Spleen (tissue), 11 donors: Measurements from ENCODE around the gene ACY1. TPM values are rescaled to one million over a fixed set of nuclear protein-coding genes. Genes with fewer than 3 reads are reported as not detected.

Source experiments
- DNase-seq: peaks from one replicate; pipeline ENCODE4 v3.0.0-alpha.2; 2020
- H3K27ac ChIP-seq, 8 donors: fragments of 200-600 bp; sonication (generic) in 7 of 8; 1 replicate in 4 of 8; 2 replicates in 4 of 8; pipeline versions ENCODE4 v1.5.0 to v1.8.0; 2016 to 2021; ENCODE audit warnings: inconsistent platforms in 4 of 8, mild to moderate bottlenecking in 4 of 8, moderate library complexity in 1 of 8
- H3K27me3 ChIP-seq, 7 donors: fragments of 200-600 bp; sonication (generic) in 6 of 7; replicated peaks in 1 of 7; 1 replicate in 4 of 7; 2 replicates in 3 of 7; pipeline versions ENCODE4 v1.5.0 to v1.8.0; 2016 to 2021; ENCODE audit warnings: inconsistent platforms in 3 of 7, mild to moderate bottlenecking in 1 of 7
- H3K36me3 ChIP-seq, 6 donors: fragments of 200-600 bp; sonication (generic) in 5 of 6; 1 replicate in 4 of 6; 2 replicates in 2 of 6; pipeline versions ENCODE4 v1.5.0 to v1.8.0; 2016 to 2021; ENCODE audit warnings: inconsistent platforms in 2 of 6
- H3K4me1 ChIP-seq, 6 donors: fragments of 200-600 bp; sonication (generic) in 5 of 6; 1 replicate in 3 of 6; 2 replicates in 3 of 6; pipeline versions ENCODE4 v1.5.0 to v1.8.0; 2016 to 2021; ENCODE audit warnings: inconsistent platforms in 3 of 6
- H3K4me3 ChIP-seq, 8 donors: fragments of 200-600 bp; sonication (generic) in 7 of 8; 1 replicate in 4 of 8; 2 replicates in 4 of 8; pipeline versions ENCODE4 v1.5.0 to v1.8.0; 2016 to 2021; ENCODE audit warnings: inconsistent platforms in 4 of 8, mild to moderate bottlenecking in 4 of 8, moderate library complexity in 2 of 8
- H3K9me3 ChIP-seq, 8 donors: fragments of 200-600 bp; sonication (generic) in 7 of 8; 1 replicate in 4 of 8; 2 replicates in 4 of 8; pipeline versions ENCODE4 v1.5.0 to v1.8.0; 2016 to 2021; ENCODE audit warnings: inconsistent platforms in 4 of 8
- POLR2A ChIP-seq, 3 donors: fragments of 450-650 bp; IDR thresholded peaks; one replicate each; pipeline ENCODE4 v1.5.1; 2017; ENCODE audit warnings: antibody characterized with exemption in 3 of 3, mild to moderate bottlenecking in 1 of 3
- POLR2AphosphoS5 ChIP-seq, 3 donors: sonication (generic); formaldehyde crosslinking; IDR thresholded peaks; one replicate each; pipeline ENCODE4 v1.5.1; 2017; ENCODE audit warnings: antibody characterized with exemption in 3 of 3
- WGBS, 5 donors: extraction: QIAGEN DNeasy Blood & Tissue Kit in 3 of 5; methylation state at CpG; one replicate each; pipeline versions ENCODE4 v1.1.5 to v1.1.7; 2013 to 2018; 5-methylcytosine and 5-hydroxymethylcytosine counted together
- intact Hi-C: fragments of 100-400 bp; cut with DNase I; formaldehyde crosslinking; loops from one replicate; pipeline ENCODE4 v1.15.0; 2023; ENCODE audit warnings: low total_unique reads
- polyA plus RNA-seq, 3 donors: library from polyadenylated mRNA; stranded (reverse); fragments of 200-250 nt; gene quantifications; one replicate each; pipeline ENCODE4 v1.2.1, GENCODE V29; 2013
- total RNA-seq, 7 donors: library from RNA; depleted of rRNA in 3 of 7; stranded (reverse); fragments of >200 nt in 3 of 7; fragmentation: NEBNext Ultra II Directional in 4 of 7; extraction: Animal tissue kit (Norgen Biotek cat#: 25700) in 4 of 7; gene quantifications; one replicate each; pipeline versions ENCODE4 v1.1.0 to v1.2.1, GENCODE V29; 2016 to 2021
- TF ChIP-seq, protein P1 (sequence below), 11 experiments: fragments of 200-600 bp in 7 of 11; fragments of 450-650 bp in 4 of 11; sonication (generic) in 4 of 11; IDR thresholded peaks in 8 of 11; conservative IDR thresholded peaks in 3 of 11; 1 replicate in 7 of 11; 2 replicates in 4 of 11; pipeline versions ENCODE4 v1.4.0 to v1.8.0; 2016 to 2021; ENCODE audit warnings: antibody characterized with exemption in 11 of 11, inconsistent platforms in 4 of 11, mild to moderate bottlenecking in 1 of 11
- donor health status: healthy with polysubstance abuse.
- donor health status: DM: no; HTN: no; CAD: no; lungs with moderate emphysema.
- donor health status: DM: no; HTN: no; CAD: no.
- donor health status: Bipolar disorder and iron deficiency.
- donor health status: healthy.
- donor health status: DM: no; HTN: no; CAD: no.
- donor health status: DM: yes; HTN: yes; CAD: no.

Gene ACY1
- total and polyA plus RNA-seq, 10 donors = 16.7 to 31.1 (median 28.2) TPM

DNA sequence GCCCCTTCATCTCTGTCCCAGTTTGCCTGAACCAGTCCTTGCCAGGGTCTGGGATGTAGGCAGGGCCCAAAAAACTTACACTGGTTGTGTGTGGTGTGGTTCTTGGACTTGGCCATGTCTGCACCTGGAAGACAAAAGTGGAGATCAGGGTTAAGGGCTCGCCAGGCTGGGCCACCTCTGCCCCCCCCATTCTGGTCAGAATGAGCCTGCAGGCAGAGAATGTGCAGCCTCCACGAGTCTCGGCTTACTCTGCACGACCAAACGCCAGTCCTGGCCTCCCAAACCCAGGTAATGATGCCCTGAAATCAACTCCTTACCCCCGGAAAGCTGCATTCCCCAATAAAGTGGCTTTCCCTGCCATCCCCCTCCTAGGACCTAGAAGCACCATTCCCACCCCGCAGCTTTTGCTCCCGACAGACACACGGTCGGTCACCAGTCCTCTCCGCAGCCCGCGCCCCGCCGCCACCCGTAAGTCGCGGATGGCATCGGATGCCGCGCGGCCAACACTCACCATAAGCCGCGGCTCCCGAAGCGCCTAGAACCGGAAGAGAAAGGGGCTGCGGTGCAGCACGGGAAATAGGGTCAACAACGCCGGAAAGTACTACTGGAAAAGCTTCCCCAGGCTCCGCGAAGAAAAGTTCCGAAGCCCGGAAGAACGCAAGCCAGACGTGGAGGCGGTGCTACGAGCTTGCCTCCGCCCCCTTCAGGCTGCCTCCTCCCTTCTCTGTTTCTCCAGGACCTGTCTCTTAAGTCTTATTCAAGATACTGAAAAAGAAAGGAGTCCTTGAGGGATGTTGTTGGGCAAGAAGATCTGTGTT, 12.2 kb downstream of the ACY1 start, which contains the start of gene RPL29:
RPL29 (minus strand) TSS at position 550 of the 818 bp plus-strand sequence; CDS start at position 116, 434 bp downstream.
- WGBS, 5 donors = 0 to 1% (median 0%) methylated on average over 40 of the region's 40 CpGs

GRCh38 chr3:51997172-51997571, 13.8 kb downstream of the ACY1 start:
- H3K27me3 ChIP-seq = no peaks in the 10 kb centered on the region
- H3K27ac ChIP-seq = no peak overlapping the region
- TF ChIP-seq, protein P1, sequence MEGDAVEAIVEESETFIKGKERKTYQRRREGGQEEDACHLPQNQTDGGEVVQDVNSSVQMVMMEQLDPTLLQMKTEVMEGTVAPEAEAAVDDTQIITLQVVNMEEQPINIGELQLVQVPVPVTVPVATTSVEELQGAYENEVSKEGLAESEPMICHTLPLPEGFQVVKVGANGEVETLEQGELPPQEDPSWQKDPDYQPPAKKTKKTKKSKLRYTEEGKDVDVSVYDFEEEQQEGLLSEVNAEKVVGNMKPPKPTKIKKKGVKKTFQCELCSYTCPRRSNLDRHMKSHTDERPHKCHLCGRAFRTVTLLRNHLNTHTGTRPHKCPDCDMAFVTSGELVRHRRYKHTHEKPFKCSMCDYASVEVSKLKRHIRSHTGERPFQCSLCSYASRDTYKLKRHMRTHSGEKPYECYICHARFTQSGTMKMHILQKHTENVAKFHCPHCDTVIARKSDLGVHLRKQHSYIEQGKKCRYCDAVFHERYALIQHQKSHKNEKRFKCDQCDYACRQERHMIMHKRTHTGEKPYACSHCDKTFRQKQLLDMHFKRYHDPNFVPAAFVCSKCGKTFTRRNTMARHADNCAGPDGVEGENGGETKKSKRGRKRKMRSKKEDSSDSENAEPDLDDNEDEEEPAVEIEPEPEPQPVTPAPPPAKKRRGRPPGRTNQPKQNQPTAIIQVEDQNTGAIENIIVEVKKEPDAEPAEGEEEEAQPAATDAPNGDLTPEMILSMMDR (IDR thresholded peaks at IDR 0.05 in 8 of 11, conservative IDR thresholded peaks at IDR 0.05 in 3 of 11) = no peak
- TF ChIP-seq POLR2A (IDR thresholded peaks at IDR 0.05) (no peak), POLR2AphosphoS5 (IDR thresholded peaks at IDR 0.05) (no peak)
- 42 to 65% (median 54%) methylated on average over 2 of the region's 2 CpGs for WGBS, 5 donors
- no peak overlapping the region for H3K4me3 ChIP-seq
- peaks cover 4 to 29% (median 27%) of the 10 kb centered on the region in 6 donors for H3K36me3 ChIP-seq
- H3K9me3 ChIP-seq = no peaks in the 10 kb centered on the region
- intact Hi-C loops = loop anchor here (10.0 kb wide), 1 partner anchor 52 kb away; the partner anchor contains the start of genes PARP3 and RRP9
- H3K4me1 ChIP-seq = peaks cover 16 to 51% (median 40%) of the 10 kb centered on the region in 6 donors
- no peak for DNase-seq

More for the DNA sequence above, 12.2 kb downstream of the ACY1 start, which contains the start of gene RPL29:
- TF ChIP-seq POLR2A (IDR thresholded peaks at IDR 0.05) (peak; percentile 24 to 58 (median 32)), POLR2AphosphoS5 (IDR thresholded peaks at IDR 0.05) (peak; percentile 95 to 97 (median 95))
- TF ChIP-seq, protein P1 (IDR thresholded peaks at IDR 0.05 in 8 of 11, conservative IDR thresholded peaks at IDR 0.05 in 3 of 11) = peak in 10 of 11 experiments; percentile 13 to 62 (median 49)
- no peaks in the 10 kb centered on the region for H3K9me3 ChIP-seq
- intact Hi-C loops = loop anchor here (10.0 kb wide), 1 partner anchor 51 kb away; the partner anchor contains the start of genes PARP3 and RRP9
- H3K27ac ChIP-seq = peak within 1 kb of the TSS; percentile 79 to 93 (median 88)
- peaks cover 4 to 46% (median 35%) of the 10 kb centered on the region in 6 donors for H3K36me3 ChIP-seq
- peak; percentile 94 for DNase-seq
- no peaks in the 10 kb centered on the region for H3K27me3 ChIP-seq
- H3K4me3 ChIP-seq = peak within 1 kb of the TSS; percentile 55 to 84 (median 68)
- H3K4me1 ChIP-seq = peaks cover 16 to 51% (median 33%) of the 10 kb centered on the region in 6 donors

DNA sequence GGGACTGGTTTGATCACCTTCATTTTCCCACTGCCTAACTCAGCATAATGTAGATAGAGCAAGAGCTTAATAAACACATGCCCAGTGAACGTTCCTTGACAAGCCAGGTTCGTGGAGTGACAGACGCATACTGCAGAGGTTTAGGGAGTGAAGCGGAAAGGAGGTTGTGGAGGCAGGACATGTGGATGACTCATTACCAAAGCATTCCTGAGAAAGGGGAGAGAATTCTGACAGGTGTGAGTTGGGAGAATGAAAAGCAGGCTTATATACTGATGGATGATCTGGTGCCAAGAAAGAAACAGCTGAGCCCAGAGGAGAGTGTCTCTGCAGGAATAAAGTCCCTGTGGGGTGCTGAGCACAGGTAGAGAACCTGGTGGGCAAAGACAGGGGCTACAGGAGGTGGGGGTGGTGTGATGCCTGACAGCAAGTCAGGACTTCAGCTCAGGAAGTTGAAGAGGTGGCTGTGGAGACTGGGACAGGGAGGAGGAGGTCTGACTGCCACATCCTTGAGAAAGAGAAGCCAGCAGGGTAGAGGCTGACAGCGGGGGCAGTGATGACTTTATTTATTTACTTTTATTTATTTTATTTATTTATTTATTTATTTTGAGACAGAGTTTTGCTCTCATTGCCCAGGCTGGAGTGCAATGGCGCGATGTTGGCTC, 14.7 kb downstream of the ACY1 start:
- WGBS, 5 donors = 80 to 86% (median 84%) methylated on average over 7 of the region's 7 CpGs
- intact Hi-C loops = loop anchor here (10.0 kb wide), 1 partner anchor 53 kb away; the partner anchor contains the start of genes PARP3 and RRP9
- H3K9me3 ChIP-seq = no peaks in the 10 kb centered on the region

DNA sequence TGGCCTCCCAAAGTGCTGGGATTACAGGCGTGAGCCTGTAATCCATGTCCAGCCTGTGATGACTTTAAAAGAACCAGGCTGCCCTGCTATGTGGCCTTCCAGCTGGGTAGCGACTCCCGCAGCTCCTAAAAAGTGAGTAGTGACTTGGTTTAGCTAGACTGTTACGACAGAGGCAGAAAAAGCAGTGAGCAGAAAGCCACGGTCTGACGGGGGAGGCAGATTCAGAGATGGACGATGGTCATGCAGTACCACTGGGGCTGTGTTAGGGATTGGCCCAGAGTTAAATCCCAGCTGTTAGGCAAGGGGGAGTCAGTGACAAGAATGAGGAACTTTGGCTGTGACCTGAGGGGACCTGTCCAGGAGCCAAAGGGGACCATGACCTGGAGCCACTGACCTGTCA, 15.4 kb downstream of the ACY1 start:
- Histone ChIP-seq H3K36me3 (peaks cover 4 to 13% (median 12%) of the 10 kb centered on the region in 6 donors), H3K27ac (no peak overlapping the region), H3K9me3 (no peaks in the 10 kb centered on the region), H3K27me3 (no peaks in the 10 kb centered on the region), H3K4me3 (no peak overlapping the region), H3K4me1 (peaks cover 11 to 35% (median 29%) of the 10 kb centered on the region in 6 donors)
- no peak for DNase-seq
- TF ChIP-seq POLR2AphosphoS5 (IDR thresholded peaks at IDR 0.05) (no peak), POLR2A (IDR thresholded peaks at IDR 0.05) (no peak)
- TF ChIP-seq, protein P1 (IDR thresholded peaks at IDR 0.05 in 8 of 11, conservative IDR thresholded peaks at IDR 0.05 in 3 of 11) = no peak
- WGBS, 5 donors = 74 to 80% (median 77%) methylated on average over 7 of the region's 7 CpGs
- intact Hi-C loops = loop anchor here (10.0 kb wide), 1 partner anchor 54 kb away; the partner anchor contains the start of genes PARP3 and RRP9

More for the DNA sequence above, 14.7 kb downstream of the ACY1 start:
- peaks cover 16 to 42% (median 32%) of the 10 kb centered on the region in 6 donors for H3K4me1 ChIP-seq
- H3K4me3 ChIP-seq = no peak overlapping the region
- no peak for DNase-seq
- H3K27ac ChIP-seq = no peak overlapping the region
- no peak for TF ChIP-seq POLR2A (IDR thresholded peaks at IDR 0.05)
- no peaks in the 10 kb centered on the region for H3K27me3 ChIP-seq
- H3K36me3 ChIP-seq = peaks cover 4 to 20% (median 18%) of the 10 kb centered on the region in 6 donors
